Liver (tissue), 9 donors: ENCODE measurements around the gene MAFG. TPM values are rescaled to one million over a fixed set of nuclear protein-coding genes. Genes with fewer than 3 reads are reported as not detected.

ENCODE experiments used
- DNase-seq: peaks from one replicate; pipeline ENCODE4 v3.0.0-alpha.2; 2017; ENCODE audit warnings: low spot score
- H3K27ac ChIP-seq, 2 donors: one replicate each; pipeline ENCODE4 v1.7.0; 2013; ENCODE audit warnings: inconsistent platforms in 2 of 2, low read length in 2 of 2, control low read depth in 1 of 2, low read depth in 1 of 2, mild to moderate bottlenecking in 1 of 2
- H3K27me3 ChIP-seq, 4 donors: one replicate each; pipeline versions ENCODE4 v1.6.1 to v1.7.0; 2013; ENCODE audit warnings: low read length in 3 of 4, inconsistent platforms in 1 of 4, mild to moderate bottlenecking in 1 of 4, moderate library complexity in 1 of 4; ENCODE audit not compliant: control insufficient read depth in 4 of 4, insufficient read depth in 4 of 4
- H3K36me3 ChIP-seq, 4 donors: one replicate each; pipeline versions ENCODE4 v1.6.1 to v1.7.0; 2013; ENCODE audit warnings: low read length in 3 of 4, mild to moderate bottlenecking in 3 of 4, low read depth in 1 of 4, moderate library complexity in 1 of 4; ENCODE audit not compliant: control insufficient read depth in 4 of 4, insufficient read depth in 3 of 4
- H3K4me1 ChIP-seq, 4 donors: one replicate each; pipeline versions ENCODE4 v1.6.1 to v1.7.0; 2013; ENCODE audit warnings: low read length in 3 of 4, mild to moderate bottlenecking in 3 of 4, moderate library complexity in 1 of 4; ENCODE audit not compliant: control insufficient read depth in 4 of 4, insufficient read depth in 4 of 4
- H3K4me3 ChIP-seq, 3 donors: one replicate each; pipeline versions ENCODE4 v1.6.1 to v1.7.0; 2013; ENCODE audit warnings: low read length in 3 of 3, control low read depth in 1 of 3, low read depth in 1 of 3, mild to moderate bottlenecking in 1 of 3
- H3K9ac ChIP-seq, 2 donors: one replicate each; pipeline ENCODE4 v1.7.0; 2013; ENCODE audit warnings: low read length in 2 of 2, mild to moderate bottlenecking in 2 of 2, moderate library complexity in 2 of 2, control low read depth in 1 of 2, low read depth in 1 of 2
- H3K9me3 ChIP-seq, 4 donors: one replicate each; pipeline versions ENCODE4 v1.6.1 to v1.7.0; 2013; ENCODE audit warnings: low read length in 3 of 4; ENCODE audit not compliant: control insufficient read depth in 4 of 4
- EGR1 ChIP-seq, 2 donors: IDR thresholded peaks; 2 replicates each; pipeline ENCODE4 v1.6.1; 2016 to 2018; ENCODE audit warnings: antibody characterized with exemption in 2 of 2, low read depth in 2 of 2
- FOXA1 ChIP-seq: IDR thresholded peaks from 2 replicates; pipeline ENCODE4 v1.6.1; 2016; ENCODE audit warnings: antibody characterized with exemption
- FOXA2 ChIP-seq: IDR thresholded peaks from 2 replicates; pipeline ENCODE4 v1.6.1; 2016; ENCODE audit warnings: antibody characterized with exemption
- GABPA ChIP-seq, 2 donors: IDR thresholded peaks in 1 of 2; conservative IDR thresholded peaks in 1 of 2; 2 replicates each; pipeline ENCODE4 v1.6.1; 2016; ENCODE audit warnings: antibody characterized with exemption in 2 of 2, mild to moderate bottlenecking in 1 of 2, moderate library complexity in 1 of 2
- HNF4A ChIP-seq, 2 donors: conservative IDR thresholded peaks; 2 replicates each; pipeline ENCODE4 v1.6.1; 2016; ENCODE audit warnings: antibody characterized with exemption in 2 of 2, mild to moderate bottlenecking in 2 of 2
- HNF4G ChIP-seq: IDR thresholded peaks from 2 replicates; pipeline ENCODE4 v1.6.1; 2016; ENCODE audit warnings: antibody characterized with exemption
- JUND ChIP-seq, 2 donors: IDR thresholded peaks; 2 replicates each; pipeline ENCODE4 v1.6.1; 2016; ENCODE audit warnings: antibody characterized with exemption in 2 of 2
- NR2F2 ChIP-seq: IDR thresholded peaks from 2 replicates; pipeline ENCODE4 v1.6.1; 2016; ENCODE audit warnings: antibody characterized with exemption
- RAD21 ChIP-seq, 2 donors: IDR thresholded peaks; 2 replicates each; pipeline ENCODE4 v1.6.1; 2016; ENCODE audit warnings: antibody characterized with exemption in 2 of 2, mild to moderate bottlenecking in 2 of 2
- RXRA ChIP-seq, 2 donors: IDR thresholded peaks; 2 replicates each; pipeline ENCODE4 v1.6.1; 2017 to 2018; ENCODE audit warnings: antibody characterized with exemption in 2 of 2, mild to moderate bottlenecking in 1 of 2
- SP1 ChIP-seq: IDR thresholded peaks from 2 replicates; pipeline ENCODE4 v1.6.1; 2018; ENCODE audit warnings: antibody characterized with exemption, mild to moderate bottlenecking
- TAF1 ChIP-seq: conservative IDR thresholded peaks from 2 replicates; pipeline ENCODE4 v1.6.1; 2016; ENCODE audit warnings: antibody characterized with exemption, mild to moderate bottlenecking
- YY1 ChIP-seq: IDR thresholded peaks from 2 replicates; pipeline ENCODE4 v1.6.1; 2016; ENCODE audit warnings: antibody characterized with exemption, mild to moderate bottlenecking
- ZBTB33 ChIP-seq: IDR thresholded peaks from 2 replicates; pipeline ENCODE4 v1.6.1; 2016; ENCODE audit warnings: antibody characterized with exemption
- WGBS: extraction: QIAGEN DNeasy Blood & Tissue Kit; methylation state at CpG from one replicate; pipeline ENCODE4 v1.1.7; 2013; 5-methylcytosine and 5-hydroxymethylcytosine counted together
- polyA plus RNA-seq, 2 donors: library from polyadenylated mRNA; stranded (reverse) in 1 of 2; unstranded in 1 of 2; fragments of 200-250 nt in 1 of 2; fragments of >200 nt in 1 of 2; fragmentation: Nextera tagmentation in 1 of 2; extraction: Ambion mirVana in 1 of 2; gene quantifications; one replicate each; pipeline versions ENCODE4 v1.2.1 to v1.2.3, GENCODE V29; 2013 to 2015
- total RNA-seq, 2 donors: library from RNA; depleted of rRNA; stranded (reverse); fragments of >200 nt; gene quantifications; one replicate each; pipeline ENCODE4 v1.2.3, GENCODE V29; 2014
- TF ChIP-seq, protein P1 (sequence below): fragments of 150-350 bp; IDR thresholded peaks from 2 replicates; pipeline ENCODE4 v1.5.1; 2017; ENCODE audit warnings: improper control_type of control experiment, low read depth, low read length; ENCODE audit not compliant: missing input control
- TF ChIP-seq, protein P2 (sequence below): IDR thresholded peaks from 2 replicates; pipeline ENCODE4 v1.6.1; 2016; ENCODE audit warnings: antibody characterized with exemption
- TF ChIP-seq, protein P3 (sequence below): IDR thresholded peaks from 2 replicates; pipeline ENCODE4 v1.6.1; 2016; ENCODE audit warnings: antibody characterized with exemption
- donor health status: healthy.
- donor health status: healthy.
- donor health status: healthy.
- donor health status: healthy.
- donor health status: healthy.

MAFG gene
- total and polyA plus RNA-seq, 4 donors: 3.0 to 17.0 (median 8.9) TPM

GRCh38 chr17:81905424-81905875 lies 22.1 kb downstream of the MAFG start:
- TF ChIP-seq TAF1 (no peak), ZBTB33 (no peak), HNF4A (conservative IDR thresholded peaks at IDR 0.05) (no peak), YY1 (no peak), GABPA (IDR thresholded peaks at IDR 0.05 in 1 of 2, conservative IDR thresholded peaks at IDR 0.05 in 1 of 2) (no peak), FOXA1 (no peak), HNF4G (no peak), FOXA2 (no peak), EGR1 (IDR thresholded peaks at IDR 0.05; ENCODE audit: low read depth in 2 of 2) (no peak), SP1 (no peak), NR2F2 (no peak), JUND (IDR thresholded peaks at IDR 0.05) (no peak), RAD21 (IDR thresholded peaks at IDR 0.05) (no peak), RXRA (IDR thresholded peaks at IDR 0.05) (no peak)
- TF ChIP-seq, protein P1, sequence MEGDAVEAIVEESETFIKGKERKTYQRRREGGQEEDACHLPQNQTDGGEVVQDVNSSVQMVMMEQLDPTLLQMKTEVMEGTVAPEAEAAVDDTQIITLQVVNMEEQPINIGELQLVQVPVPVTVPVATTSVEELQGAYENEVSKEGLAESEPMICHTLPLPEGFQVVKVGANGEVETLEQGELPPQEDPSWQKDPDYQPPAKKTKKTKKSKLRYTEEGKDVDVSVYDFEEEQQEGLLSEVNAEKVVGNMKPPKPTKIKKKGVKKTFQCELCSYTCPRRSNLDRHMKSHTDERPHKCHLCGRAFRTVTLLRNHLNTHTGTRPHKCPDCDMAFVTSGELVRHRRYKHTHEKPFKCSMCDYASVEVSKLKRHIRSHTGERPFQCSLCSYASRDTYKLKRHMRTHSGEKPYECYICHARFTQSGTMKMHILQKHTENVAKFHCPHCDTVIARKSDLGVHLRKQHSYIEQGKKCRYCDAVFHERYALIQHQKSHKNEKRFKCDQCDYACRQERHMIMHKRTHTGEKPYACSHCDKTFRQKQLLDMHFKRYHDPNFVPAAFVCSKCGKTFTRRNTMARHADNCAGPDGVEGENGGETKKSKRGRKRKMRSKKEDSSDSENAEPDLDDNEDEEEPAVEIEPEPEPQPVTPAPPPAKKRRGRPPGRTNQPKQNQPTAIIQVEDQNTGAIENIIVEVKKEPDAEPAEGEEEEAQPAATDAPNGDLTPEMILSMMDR: no peak
- TF ChIP-seq, protein P2, sequence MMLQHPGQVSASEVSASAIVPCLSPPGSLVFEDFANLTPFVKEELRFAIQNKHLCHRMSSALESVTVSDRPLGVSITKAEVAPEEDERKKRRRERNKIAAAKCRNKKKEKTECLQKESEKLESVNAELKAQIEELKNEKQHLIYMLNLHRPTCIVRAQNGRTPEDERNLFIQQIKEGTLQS: no peak
- TF ChIP-seq, protein P3, sequence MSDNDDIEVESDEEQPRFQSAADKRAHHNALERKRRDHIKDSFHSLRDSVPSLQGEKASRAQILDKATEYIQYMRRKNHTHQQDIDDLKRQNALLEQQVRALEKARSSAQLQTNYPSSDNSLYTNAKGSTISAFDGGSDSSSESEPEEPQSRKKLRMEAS: no peak
- Histone ChIP-seq H3K9me3 (no peaks in the 10 kb centered on the region), H3K36me3 (peaks cover 0 to 36% (median 19%) of the 10 kb centered on the region in 4 donors), H3K27ac (no peak overlapping the region), H3K9ac (no peak overlapping the region), H3K27me3 (no peaks in the 10 kb centered on the region), H3K4me3 (no peak overlapping the region), H3K4me1 (peaks cover 7 to 45% (median 24%) of the 10 kb centered on the region in 4 donors)
- 95% methylated on average over 16 of the region's 16 CpGs for WGBS
- DNase-seq: no peak

DNA sequence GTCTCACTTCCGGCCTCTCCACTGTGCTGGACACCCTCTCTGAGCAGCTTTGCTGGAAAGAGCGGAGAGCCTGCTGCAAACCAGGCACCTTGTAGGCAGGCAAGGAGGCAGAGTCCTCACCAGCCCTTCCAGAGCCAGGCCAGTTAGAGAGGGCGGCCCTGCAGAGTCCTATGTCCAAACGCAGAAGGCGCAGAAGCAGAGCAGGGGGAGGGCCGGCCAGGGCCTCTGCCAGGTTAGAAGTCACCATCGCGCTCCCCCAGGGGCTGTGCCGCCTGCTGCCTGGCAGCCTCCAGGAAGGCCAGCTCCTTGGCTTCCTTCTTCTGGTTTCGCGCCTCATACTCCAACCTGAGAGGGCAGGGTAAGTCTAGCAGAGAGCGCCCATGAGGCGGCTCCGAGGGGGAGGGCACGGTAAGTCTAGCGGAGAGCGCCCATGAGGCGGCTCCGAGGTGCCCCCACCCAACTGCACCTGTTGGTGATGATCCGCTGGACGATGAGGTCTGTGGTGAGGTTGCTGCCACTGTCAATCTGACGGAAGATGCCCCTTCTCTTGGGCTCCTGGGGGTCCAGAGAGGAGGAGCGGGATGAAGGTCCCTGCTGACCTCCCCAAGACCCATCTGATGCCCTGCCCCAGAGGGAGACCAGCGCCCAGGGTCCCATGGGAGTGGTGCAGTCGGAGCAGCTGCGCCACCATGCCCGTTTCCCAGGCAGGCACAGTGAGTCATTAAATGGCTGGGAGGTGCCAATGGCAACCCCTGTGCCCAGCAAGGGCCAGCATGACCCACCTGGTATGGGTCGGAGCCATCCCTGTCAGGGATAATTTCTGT lies 22.7 kb downstream of the MAFG start:
- H3K36me3 ChIP-seq: peaks cover 0 to 36% (median 19%) of the 10 kb centered on the region in 4 donors
- no peak overlapping the region for H3K4me3 ChIP-seq
- H3K4me1 ChIP-seq: peaks cover 7 to 38% (median 19%) of the 10 kb centered on the region in 4 donors
- WGBS: 91% methylated on average over 28 of the region's 28 CpGs
- no peaks in the 10 kb centered on the region for H3K27me3 ChIP-seq
- TF ChIP-seq ZBTB33 (no peak), FOXA2 (no peak), RAD21 (IDR thresholded peaks at IDR 0.05) (no peak), FOXA1 (no peak), SP1 (no peak), HNF4G (no peak), EGR1 (IDR thresholded peaks at IDR 0.05; ENCODE audit: low read depth in 2 of 2) (no peak), NR2F2 (no peak), YY1 (no peak), GABPA (IDR thresholded peaks at IDR 0.05 in 1 of 2, conservative IDR thresholded peaks at IDR 0.05 in 1 of 2) (no peak), HNF4A (conservative IDR thresholded peaks at IDR 0.05) (no peak)
- H3K9ac ChIP-seq: no peak overlapping the region
- no peak for DNase-seq
- no peak overlapping the region for H3K27ac ChIP-seq
- H3K9me3 ChIP-seq: no peaks in the 10 kb centered on the region
